ENCODE measurements around the gene UBE4B.

The UBE4B gene

GRCh38 chr1:10057343-10057742 is 24.6 kb downstream of the UBE4B start:
- DNase-seq (ENCODE audit: low read depth, low spot score) = no peak
- no peak overlapping the region for H3K4me3 ChIP-seq (ENCODE audit: low read length)
- no peaks in the 10 kb centered on the region for H3K27me3 ChIP-seq (ENCODE audit: control insufficient read depth, insufficient read depth, low read length)
- H3K9me3 ChIP-seq (ENCODE audit: control insufficient read depth, insufficient read depth, low read length) = no peaks in the 10 kb centered on the region
- no peaks in the 10 kb centered on the region for H3K36me3 ChIP-seq (ENCODE audit: control insufficient read depth, insufficient read depth, low read length)
- WGBS (ENCODE audit: insufficient coverage, insufficient read length) = no CpG with 5 or more reads among the region's 4 CpGs
- H3K27ac ChIP-seq (ENCODE audit: low read length) = no peak overlapping the region
- H3K4me1 ChIP-seq (ENCODE audit: control insufficient read depth, insufficient read depth, low read length) = no peaks in the 10 kb centered on the region

GRCh38 chr1:10057796-10058195 is 25.0 kb downstream of the UBE4B start:
- no peaks in the 10 kb centered on the region for H3K27me3 ChIP-seq (ENCODE audit: control insufficient read depth, insufficient read depth, low read length)
- no peak overlapping the region for H3K4me3 ChIP-seq (ENCODE audit: low read length)
- no peaks in the 10 kb centered on the region for H3K9me3 ChIP-seq (ENCODE audit: control insufficient read depth, insufficient read depth, low read length)
- DNase-seq (ENCODE audit: low read depth, low spot score) = no peak
- H3K4me1 ChIP-seq (ENCODE audit: control insufficient read depth, insufficient read depth, low read length) = no peaks in the 10 kb centered on the region
- no peaks in the 10 kb centered on the region for H3K36me3 ChIP-seq (ENCODE audit: control insufficient read depth, insufficient read depth, low read length)
- H3K27ac ChIP-seq (ENCODE audit: low read length) = no peak overlapping the region
- no CpG with 5 or more reads among the region's 5 CpGs for WGBS (ENCODE audit: insufficient coverage, insufficient read length)

- Histone ChIP-seq H3K4me1 (ENCODE audit: control insufficient read depth, insufficient read depth, low read length) (no peaks in the 10 kb centered on the region), H3K36me3 (ENCODE audit: control insufficient read depth, insufficient read depth, low read length) (no peaks in the 10 kb centered on the region), H3K9me3 (ENCODE audit: control insufficient read depth, insufficient read depth, low read length) (no peaks in the 10 kb centered on the region), H3K27ac (ENCODE audit: low read length) (no peak overlapping the region), H3K4me3 (ENCODE audit: low read length) (no peak overlapping the region), H3K27me3 (ENCODE audit: control insufficient read depth, insufficient read depth, low read length) (no peaks in the 10 kb centered on the region)
- no peak for DNase-seq (ENCODE audit: low read depth, low spot score)
- no CpG with 5 or more reads among the region's 8 CpGs for WGBS (ENCODE audit: insufficient coverage, insufficient read length)
Measured at GRCh38 chr1:10059342-10059718, 26.6 kb downstream of the UBE4B start.

- Histone ChIP-seq H3K4me1 (ENCODE audit: control insufficient read depth, insufficient read depth, low read length) (peaks cover 2% of the 10 kb centered on the region), H3K36me3 (ENCODE audit: control insufficient read depth, insufficient read depth, low read length) (no peaks in the 10 kb centered on the region), H3K9me3 (ENCODE audit: control insufficient read depth, insufficient read depth, low read length) (no peaks in the 10 kb centered on the region), H3K27me3 (ENCODE audit: control insufficient read depth, insufficient read depth, low read length) (no peaks in the 10 kb centered on the region), H3K4me3 (ENCODE audit: low read length) (no peak overlapping the region), H3K27ac (ENCODE audit: low read length) (no peak overlapping the region)
- WGBS (ENCODE audit: insufficient coverage, insufficient read length) = no CpG with 5 or more reads among the region's 8 CpGs
- DNase-seq (ENCODE audit: low read depth, low spot score) = no peak
Measured at GRCh38 chr1:10060311-10061100, 27.7 kb downstream of the UBE4B start.

- Histone ChIP-seq H3K27ac (ENCODE audit: low read length) (no peak overlapping the region), H3K9me3 (ENCODE audit: control insufficient read depth, insufficient read depth, low read length) (no peaks in the 10 kb centered on the region), H3K36me3 (ENCODE audit: control insufficient read depth, insufficient read depth, low read length) (no peaks in the 10 kb centered on the region), H3K4me3 (ENCODE audit: low read length) (no peak overlapping the region), H3K27me3 (ENCODE audit: control insufficient read depth, insufficient read depth, low read length) (no peaks in the 10 kb centered on the region), H3K4me1 (ENCODE audit: control insufficient read depth, insufficient read depth, low read length) (peaks cover 2% of the 10 kb centered on the region)
- no CpG with 5 or more reads among the region's 5 CpGs for WGBS (ENCODE audit: insufficient coverage, insufficient read length)
- no peak for DNase-seq (ENCODE audit: low read depth, low spot score)
Measured at GRCh38 chr1:10061276-10061675, 28.5 kb downstream of the UBE4B start.

- no CpG with 5 or more reads among the region's 7 CpGs for WGBS (ENCODE audit: insufficient coverage, insufficient read length)
- Histone ChIP-seq H3K4me1 (ENCODE audit: control insufficient read depth, insufficient read depth, low read length) (peaks cover 2% of the 10 kb centered on the region), H3K9me3 (ENCODE audit: control insufficient read depth, insufficient read depth, low read length) (no peaks in the 10 kb centered on the region), H3K36me3 (ENCODE audit: control insufficient read depth, insufficient read depth, low read length) (no peaks in the 10 kb centered on the region), H3K27ac (ENCODE audit: low read length) (no peak overlapping the region), H3K4me3 (ENCODE audit: low read length) (no peak overlapping the region), H3K27me3 (ENCODE audit: control insufficient read depth, insufficient read depth, low read length) (no peaks in the 10 kb centered on the region)
- DNase-seq (ENCODE audit: low read depth, low spot score) = no peak
Measured at GRCh38 chr1:10063878-10064277, 31.1 kb downstream of the UBE4B start.

- H3K27ac ChIP-seq (ENCODE audit: low read length) = no peak overlapping the region
- H3K9me3 ChIP-seq (ENCODE audit: control insufficient read depth, insufficient read depth, low read length) = no peaks in the 10 kb centered on the region
- WGBS (ENCODE audit: insufficient coverage, insufficient read length) = no CpG with 5 or more reads among the region's 8 CpGs
- H3K27me3 ChIP-seq (ENCODE audit: control insufficient read depth, insufficient read depth, low read length) = no peaks in the 10 kb centered on the region
- H3K36me3 ChIP-seq (ENCODE audit: control insufficient read depth, insufficient read depth, low read length) = no peaks in the 10 kb centered on the region
- H3K4me3 ChIP-seq (ENCODE audit: low read length) = no peak overlapping the region
- H3K4me1 ChIP-seq (ENCODE audit: control insufficient read depth, insufficient read depth, low read length) = peaks cover 2% of the 10 kb centered on the region
- no peak for DNase-seq (ENCODE audit: low read depth, low spot score)
Measured at GRCh38 chr1:10064416-10065343, 31.9 kb downstream of the UBE4B start.

GRCh38 chr1:10065344-10065685 is 32.6 kb downstream of the UBE4B start:
- no peaks in the 10 kb centered on the region for H3K27me3 ChIP-seq (ENCODE audit: control insufficient read depth, insufficient read depth, low read length)
- H3K4me1 ChIP-seq (ENCODE audit: control insufficient read depth, insufficient read depth, low read length) = peaks cover 2% of the 10 kb centered on the region
- no peak overlapping the region for H3K27ac ChIP-seq (ENCODE audit: low read length)
- H3K9me3 ChIP-seq (ENCODE audit: control insufficient read depth, insufficient read depth, low read length) = no peaks in the 10 kb centered on the region
- no peaks in the 10 kb centered on the region for H3K36me3 ChIP-seq (ENCODE audit: control insufficient read depth, insufficient read depth, low read length)
- no peak overlapping the region for H3K4me3 ChIP-seq (ENCODE audit: low read length)
- no CpG with 5 or more reads among the region's 7 CpGs for whole genome bisulfite sequencing (ENCODE audit: insufficient coverage, insufficient read length)
- no peak for DNase-seq (ENCODE audit: low read depth, low spot score)

- WGBS (ENCODE audit: insufficient coverage, insufficient read length) = no CpG with 5 or more reads among the region's 3 CpGs
- Histone ChIP-seq H3K27ac (ENCODE audit: low read length) (no peak overlapping the region), H3K4me3 (ENCODE audit: low read length) (no peak overlapping the region), H3K4me1 (ENCODE audit: control insufficient read depth, insufficient read depth, low read length) (peaks cover 2% of the 10 kb centered on the region), H3K36me3 (ENCODE audit: control insufficient read depth, insufficient read depth, low read length) (no peaks in the 10 kb centered on the region), H3K27me3 (ENCODE audit: control insufficient read depth, insufficient read depth, low read length) (no peaks in the 10 kb centered on the region), H3K9me3 (ENCODE audit: control insufficient read depth, insufficient read depth, low read length) (no peaks in the 10 kb centered on the region)
- no peak for DNase-seq (ENCODE audit: low read depth, low spot score)
Measured at GRCh38 chr1:10065760-10066159, 33.0 kb downstream of the UBE4B start.

- H3K4me3 ChIP-seq (ENCODE audit: low read length) = no peak overlapping the region
- no peaks in the 10 kb centered on the region for H3K36me3 ChIP-seq (ENCODE audit: control insufficient read depth, insufficient read depth, low read length)
- DNase-seq (ENCODE audit: low read depth, low spot score) = no peak
- H3K9me3 ChIP-seq (ENCODE audit: control insufficient read depth, insufficient read depth, low read length) = no peaks in the 10 kb centered on the region
- H3K4me1 ChIP-seq (ENCODE audit: control insufficient read depth, insufficient read depth, low read length) = peaks cover 2% of the 10 kb centered on the region
- no CpG with 5 or more reads among the region's 6 CpGs for WGBS (ENCODE audit: insufficient coverage, insufficient read length)
- H3K27ac ChIP-seq (ENCODE audit: low read length) = no peak overlapping the region
- H3K27me3 ChIP-seq (ENCODE audit: control insufficient read depth, insufficient read depth, low read length) = no peaks in the 10 kb centered on the region
Measured at GRCh38 chr1:10068605-10069294, 36.0 kb downstream of the UBE4B start.
